HG03045 (cell line): Measurements from ENCODE around the gene MIOS.
"Not testable (repeated sequence)": the region's sequence is repeated elsewhere in the genome, so short reads cannot be mapped to it uniquely, and the experiment has no call there.

Experiments
- ATAC-seq: cut with Tn5 transposase; IDR thresholded peaks from one replicate; pipeline ENCODE4 v1.9.1; 2021; ENCODE audit warnings: mild to moderate bottlenecking, moderate library complexity; ENCODE audit not compliant: unreplicated experiment

Gene MIOS

DNA sequence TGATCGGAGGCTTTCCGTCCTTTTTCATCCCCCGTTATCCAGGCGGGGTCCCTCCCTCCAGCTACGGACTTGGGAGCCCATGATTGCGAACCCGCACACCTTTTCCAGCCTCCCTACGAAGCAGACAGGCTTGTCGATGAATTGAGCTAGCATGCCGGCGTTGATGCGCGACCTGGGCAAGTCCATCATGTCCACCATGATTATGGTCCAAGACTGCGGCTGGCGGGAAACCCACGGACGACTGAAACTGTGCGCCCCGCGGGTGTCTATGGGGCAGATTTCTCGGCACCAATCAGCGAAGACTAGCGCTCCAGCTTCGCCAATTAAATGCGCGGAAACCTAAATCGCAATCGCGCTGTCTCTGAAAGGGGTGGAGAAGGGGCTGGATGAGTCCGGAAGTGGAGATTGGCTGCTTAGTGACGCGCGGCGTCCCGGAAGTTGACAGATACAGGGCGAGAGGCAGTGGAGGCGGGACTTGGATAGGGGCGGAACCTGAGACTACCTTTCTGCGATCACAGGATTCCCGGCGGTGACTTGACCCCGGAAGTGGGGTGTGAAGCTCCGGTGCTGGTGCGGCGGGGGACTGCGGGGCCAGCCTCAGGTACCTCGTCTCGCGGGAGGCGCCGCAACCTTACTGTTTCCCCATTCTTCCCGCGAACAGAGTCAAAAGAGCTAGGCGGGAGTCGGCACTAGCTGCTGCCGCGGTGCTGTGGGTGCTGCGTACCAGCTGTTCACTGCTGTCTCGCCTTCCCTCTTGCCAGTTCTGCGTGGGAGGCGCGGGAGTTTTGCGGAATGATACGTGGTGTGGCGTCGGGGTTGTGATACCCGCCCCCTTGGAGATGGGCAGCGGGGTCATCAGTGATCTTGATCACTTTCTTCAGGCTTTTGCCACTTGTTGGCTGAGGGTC is 73.8 kb downstream of the MIOS start, which contains the start of gene UMAD1:
TSS of gene UMAD1 (plus strand) at position 532 of the 908 bp plus-strand sequence. CDS start 32,620 bp downstream, outside the sequence.
- peak; percentile 98 for ATAC-seq

DNA sequence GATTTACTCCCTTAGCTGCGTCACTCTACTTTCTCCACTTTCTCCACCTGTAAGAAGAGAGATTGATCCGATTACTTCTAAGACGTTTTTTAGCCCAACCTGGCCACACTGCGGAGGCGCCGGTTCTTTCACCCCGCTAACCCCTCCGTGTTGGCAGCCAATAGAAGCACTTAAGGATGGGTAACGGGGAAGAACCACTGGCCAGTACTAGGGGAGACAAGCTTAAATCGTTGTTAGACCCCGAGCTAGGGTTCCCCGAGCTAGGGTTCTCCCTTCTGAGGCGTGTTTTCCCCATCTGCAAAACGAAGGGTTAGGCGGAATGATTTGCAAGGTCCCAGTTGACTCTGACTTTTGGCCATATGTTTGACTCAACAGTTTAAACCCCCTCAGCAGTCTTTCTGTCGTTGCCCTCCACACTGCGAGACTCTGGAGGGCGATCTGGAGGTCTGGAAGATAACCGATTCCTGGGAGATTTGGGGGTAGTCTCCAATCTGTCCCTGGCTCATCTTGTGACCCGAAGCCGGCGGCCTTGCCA is 74.5 kb downstream of the MIOS start:
- ATAC-seq, result peak; percentile 7

DNA sequence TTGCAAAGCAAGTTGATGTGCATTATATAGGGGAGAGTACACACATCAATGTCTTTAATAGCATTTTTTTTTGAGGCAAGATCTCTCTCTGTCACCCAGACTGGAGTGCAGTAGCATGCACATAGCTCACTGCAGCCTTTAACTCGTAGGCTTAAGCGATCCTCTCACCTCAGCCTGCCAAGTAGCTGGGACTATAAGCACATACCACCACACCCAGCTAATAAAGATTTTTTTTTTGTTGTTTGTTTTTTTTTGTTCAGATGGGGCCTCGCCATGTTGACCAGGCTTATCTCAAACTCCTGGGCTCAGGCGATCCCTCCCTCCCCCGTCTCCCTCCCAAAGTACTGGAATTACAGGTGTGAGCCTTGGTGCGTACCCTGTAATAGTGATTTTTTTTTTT is 75.4 kb downstream of the MIOS start:
- ATAC-seq, result no peak

DNA sequence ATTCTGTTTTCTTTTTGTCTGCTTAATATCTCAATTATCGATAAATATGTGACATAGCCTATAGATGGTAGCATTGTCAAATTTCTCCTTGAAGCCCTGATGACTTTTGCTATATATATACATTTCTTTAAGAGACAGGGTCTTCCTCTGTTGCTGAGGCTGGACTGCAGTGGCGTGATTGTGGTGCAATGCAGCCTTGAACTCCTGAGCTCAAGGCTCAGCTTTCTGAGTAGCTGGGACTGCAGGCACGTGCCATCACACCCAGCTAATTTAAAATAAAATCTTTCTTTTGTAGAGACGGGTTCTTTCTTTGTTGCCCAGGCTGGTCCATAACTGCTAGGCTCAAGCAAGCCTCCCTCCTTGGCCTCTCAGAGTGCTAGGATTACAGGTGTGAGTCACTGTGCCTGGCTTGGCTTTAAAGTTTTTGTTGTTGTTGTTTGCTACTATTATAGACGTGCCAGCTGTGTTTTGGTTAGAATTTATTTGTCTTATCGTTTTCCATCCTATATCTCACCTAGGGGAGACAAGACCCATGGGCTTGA is 80.9 kb downstream of the MIOS start:
- no peak for ATAC-seq

DNA sequence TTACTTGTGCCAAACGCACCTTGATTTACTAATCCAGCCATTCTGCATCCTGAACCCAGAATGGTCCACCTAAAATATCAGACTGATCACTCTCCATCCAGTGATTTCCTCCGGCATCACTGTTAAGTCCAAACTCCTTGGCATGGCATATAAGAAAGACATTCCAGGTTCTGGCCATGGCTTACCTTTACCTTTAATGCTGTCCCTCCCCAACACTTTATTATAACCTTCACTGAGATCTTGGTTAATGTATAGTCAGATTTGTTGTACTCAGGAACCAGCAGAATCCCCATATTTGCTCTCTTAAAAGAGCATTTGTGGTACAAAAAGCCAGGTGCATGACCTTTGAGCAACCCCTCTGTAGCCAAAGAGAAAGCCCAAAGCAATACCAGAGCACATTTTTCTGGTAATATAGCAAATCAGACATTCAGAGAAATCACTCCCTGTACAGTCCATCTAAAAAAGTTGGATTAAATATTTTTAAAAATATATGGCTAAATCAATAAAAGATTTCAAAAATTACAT is 84.1 kb downstream of the MIOS start:
- no peak for ATAC-seq

DNA sequence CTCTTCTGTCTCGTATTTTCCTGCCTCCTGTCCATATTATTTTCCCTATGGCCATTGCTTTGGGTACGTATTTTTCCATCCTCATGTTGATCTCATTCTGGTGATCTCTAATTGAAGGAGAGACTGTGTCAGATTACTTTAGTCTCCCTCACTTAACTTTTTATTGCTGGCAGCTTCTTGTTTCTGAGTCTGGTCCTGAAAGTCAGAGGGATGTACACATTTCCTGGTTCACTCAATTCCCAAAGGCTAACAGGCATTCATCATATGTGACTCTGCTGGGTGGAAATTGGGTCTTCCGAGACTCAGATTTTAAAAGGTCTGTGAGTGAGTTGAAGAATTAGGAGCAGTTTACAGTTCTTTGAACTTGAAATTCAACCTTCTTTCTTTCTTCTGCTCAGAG is 84.8 kb downstream of the MIOS start:
- no peak for ATAC-seq

DNA sequence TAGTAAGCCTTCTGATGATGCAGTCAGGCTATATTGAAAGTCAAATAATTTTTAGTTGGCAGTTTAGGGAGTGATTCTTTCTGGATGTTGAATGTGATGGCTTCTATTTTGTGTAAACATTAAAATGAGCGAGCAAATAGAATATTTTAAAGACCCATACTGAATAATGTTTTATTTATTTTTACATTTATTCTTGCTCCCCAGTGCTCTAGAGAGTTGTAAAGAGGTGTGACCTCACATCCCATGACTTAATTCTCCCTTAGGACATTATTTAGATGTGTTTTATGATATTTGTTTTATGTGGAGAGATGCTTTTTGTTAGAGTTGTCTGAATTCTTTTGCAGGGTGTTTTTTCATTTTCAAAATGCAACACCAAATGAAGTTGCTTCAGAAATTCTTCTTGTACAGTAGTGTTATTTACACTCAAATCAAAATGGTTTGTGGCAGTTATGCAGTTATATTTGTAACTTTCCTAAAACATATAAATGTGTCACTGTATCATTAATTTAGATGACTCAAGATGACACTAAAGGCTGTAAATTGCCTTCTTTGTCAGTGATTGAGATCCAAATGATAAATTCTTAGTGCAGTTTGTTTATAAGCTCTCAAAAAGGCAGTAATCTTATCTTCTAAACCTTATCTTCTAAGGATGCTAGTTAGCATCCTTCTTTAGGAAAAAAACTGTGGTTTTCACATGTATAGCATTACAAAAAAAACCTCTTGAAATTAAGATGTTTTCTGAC is 86.3 kb downstream of the MIOS start:
- ATAC-seq, result no peak

DNA sequence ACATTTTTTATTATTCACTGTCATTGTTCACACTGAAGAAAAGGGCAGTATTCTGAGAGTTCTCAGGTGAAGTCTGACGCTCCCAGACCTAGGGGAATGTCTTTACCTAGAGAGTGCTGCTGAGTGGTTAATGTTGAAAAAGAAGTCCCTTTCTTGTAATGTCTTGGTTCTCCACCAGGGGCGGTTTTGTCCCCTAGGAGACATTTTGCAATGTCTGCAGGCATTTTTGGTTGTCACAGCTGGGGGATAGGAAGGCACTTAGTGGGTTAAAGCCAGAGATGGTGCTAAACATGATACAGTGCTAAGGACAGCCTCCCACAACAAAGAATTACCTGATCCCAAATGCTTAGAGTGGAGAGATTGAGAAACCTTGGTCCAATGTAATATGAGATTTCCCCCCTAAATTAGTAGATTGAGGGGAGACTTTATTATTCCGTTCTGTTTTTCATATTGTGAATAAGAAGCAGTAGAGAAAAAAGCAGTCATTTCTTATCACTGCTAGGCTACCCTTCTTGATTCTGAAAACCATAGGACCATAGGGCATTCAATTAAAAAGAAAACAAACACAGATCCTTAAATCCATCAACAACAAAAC is 87.0 kb downstream of the MIOS start:
- no peak for ATAC-seq

DNA sequence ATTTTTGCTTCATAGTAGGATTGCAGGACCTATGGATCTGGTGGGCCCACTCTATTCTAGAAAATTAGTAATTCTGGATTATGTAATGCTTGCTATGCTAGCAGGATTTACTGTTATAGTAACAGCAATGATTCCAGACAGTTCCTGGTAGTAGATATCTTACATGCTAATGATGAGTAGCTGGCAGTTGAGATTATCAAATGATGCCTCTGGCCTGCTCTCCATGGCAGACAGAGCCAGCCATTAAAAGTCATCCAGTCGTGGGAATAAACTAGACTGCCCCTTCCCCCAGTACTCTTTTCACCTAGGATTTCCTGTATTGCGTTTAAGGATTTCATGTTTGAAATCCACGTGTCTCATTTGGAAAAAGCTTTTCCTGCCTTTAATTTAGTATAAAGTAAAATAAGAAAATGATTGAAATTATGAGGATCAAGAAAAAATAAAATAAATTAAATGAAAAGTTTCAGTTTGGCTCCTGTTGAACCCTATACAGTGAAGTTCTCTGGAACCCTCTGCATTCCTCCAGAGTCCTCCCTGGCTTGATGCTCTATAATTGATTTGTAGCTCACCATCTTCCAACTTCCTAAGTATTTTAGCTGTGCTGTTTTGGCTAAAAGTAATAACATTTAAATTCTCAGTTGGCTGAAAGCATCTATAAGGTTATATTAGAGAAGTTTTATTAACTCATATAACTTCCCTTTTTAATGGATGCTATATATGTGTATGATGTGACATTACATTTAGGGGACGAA is 88.5 kb downstream of the MIOS start:
- no peak for ATAC-seq

DNA sequence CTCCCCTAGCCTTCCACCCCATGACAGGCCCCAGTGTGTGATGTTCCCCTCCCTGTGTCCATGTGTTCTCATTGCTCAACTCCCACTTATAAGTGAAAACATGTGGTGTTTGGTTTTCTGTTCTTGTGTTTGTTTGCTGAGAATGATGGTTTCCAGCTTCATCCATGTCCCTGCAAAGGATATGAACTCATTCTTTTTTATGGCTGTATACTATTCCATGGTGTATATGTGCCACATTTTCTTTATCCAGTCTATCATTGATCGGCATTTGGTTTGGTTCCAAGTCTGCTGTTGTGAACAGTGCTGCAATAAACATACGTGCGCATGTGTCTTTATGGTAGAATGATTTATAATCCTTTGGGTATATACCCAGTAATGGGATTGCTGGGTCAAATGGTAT is 89.8 kb downstream of the MIOS start:
- not testable (repeated sequence) for ATAC-seq
